Vagina (tissue), 2 donors: ENCODE results near the gene RUNX3. TPM values are rescaled to one million over a fixed set of nuclear protein-coding genes. Genes with fewer than 3 reads are reported as not detected.
A peak's percentile ranks its signal among the peaks of the same experiment; 100 is the strongest.

Experiments used
- DNase-seq, 2 donors: peaks; one replicate each; pipeline ENCODE4 v3.0.0-alpha.2; 2017; ENCODE audit errors: extremely low spot score in 2 of 2
- H3K27ac ChIP-seq: fragments of 200-600 bp; sonication (generic); one replicate; pipeline ENCODE4 v1.5.1; 2019
- H3K27me3 ChIP-seq: fragments of 200-600 bp; sonication (generic); one replicate; pipeline ENCODE4 v1.5.1; 2019
- H3K36me3 ChIP-seq, 2 donors: fragments of 200-600 bp; sonication (generic); one replicate each; pipeline ENCODE4 v1.5.1; 2017 to 2019
- H3K4me1 ChIP-seq: fragments of 200-600 bp; sonication (generic); one replicate; pipeline ENCODE4 v1.5.1; 2019
- H3K4me3 ChIP-seq, 2 donors: fragments of 200-600 bp; sonication (generic); 1 replicate in 1 of 2; 2 replicates in 1 of 2; pipeline ENCODE4 v1.5.1; 2016 to 2019
- H3K9me3 ChIP-seq: fragments of 200-600 bp; sonication (generic); one replicate; pipeline ENCODE4 v1.5.1; 2019
- POLR2A ChIP-seq, 2 donors: fragments of 450-650 bp; IDR thresholded peaks; one replicate each; pipeline ENCODE4 v1.6.1; 2017; ENCODE audit warnings: antibody characterized with exemption in 2 of 2, mild to moderate bottlenecking in 2 of 2, moderate library complexity in 2 of 2
- POLR2AphosphoS5 ChIP-seq, 2 donors: sonication (generic); formaldehyde crosslinking; IDR thresholded peaks; one replicate each; pipeline ENCODE4 v1.9.0; 2017; ENCODE audit warnings: antibody characterized with exemption in 2 of 2, mild to moderate bottlenecking in 2 of 2, low read depth in 1 of 2; ENCODE audit not compliant: insufficient read depth in 1 of 2
- intact Hi-C: fragments of 100-400 bp; cut with DNase I; formaldehyde crosslinking; loops from one replicate; pipeline ENCODE4 v1.15.1; 2023
- total RNA-seq: library from RNA; depleted of rRNA; stranded (reverse); fragments of >200 nt; gene quantifications from one replicate; pipeline ENCODE4 v1.2.3, GENCODE V29; 2016
- TF ChIP-seq, protein P1 (sequence below), 3 experiments: fragments of 450-650 bp in 2 of 3; fragments of 200-600 bp in 1 of 3; sonication (generic) in 1 of 3; IDR thresholded peaks; one replicate each; pipeline ENCODE4 v1.5.1; 2017 to 2019; ENCODE audit warnings: antibody characterized with exemption in 3 of 3, mild to moderate bottlenecking in 2 of 3, moderate library complexity in 2 of 3

The RUNX3 gene
- total RNA-seq, 1 donor from 2014 or later: 4.2 TPM

DNA sequence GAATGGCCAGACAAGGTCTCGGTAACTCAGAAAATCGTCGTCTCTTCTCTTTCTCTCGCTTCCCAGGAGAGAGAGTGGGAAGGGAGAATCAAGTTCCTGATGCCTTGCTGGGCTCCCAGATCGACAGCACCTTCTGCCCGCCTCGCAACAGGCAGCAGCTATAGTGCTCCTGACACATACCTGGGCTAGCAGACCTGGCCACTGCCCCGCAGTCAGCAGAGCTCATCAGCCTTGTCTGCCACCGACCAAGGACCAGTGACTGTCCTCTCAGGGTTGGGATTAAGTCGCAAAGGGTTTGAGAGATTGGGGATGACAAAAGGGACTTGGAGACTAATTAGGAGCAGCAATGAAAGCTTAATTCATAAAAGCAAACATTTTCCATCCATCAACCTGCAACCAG lies 4.1 kb downstream of the RUNX3 start:
- TF ChIP-seq, protein P1, sequence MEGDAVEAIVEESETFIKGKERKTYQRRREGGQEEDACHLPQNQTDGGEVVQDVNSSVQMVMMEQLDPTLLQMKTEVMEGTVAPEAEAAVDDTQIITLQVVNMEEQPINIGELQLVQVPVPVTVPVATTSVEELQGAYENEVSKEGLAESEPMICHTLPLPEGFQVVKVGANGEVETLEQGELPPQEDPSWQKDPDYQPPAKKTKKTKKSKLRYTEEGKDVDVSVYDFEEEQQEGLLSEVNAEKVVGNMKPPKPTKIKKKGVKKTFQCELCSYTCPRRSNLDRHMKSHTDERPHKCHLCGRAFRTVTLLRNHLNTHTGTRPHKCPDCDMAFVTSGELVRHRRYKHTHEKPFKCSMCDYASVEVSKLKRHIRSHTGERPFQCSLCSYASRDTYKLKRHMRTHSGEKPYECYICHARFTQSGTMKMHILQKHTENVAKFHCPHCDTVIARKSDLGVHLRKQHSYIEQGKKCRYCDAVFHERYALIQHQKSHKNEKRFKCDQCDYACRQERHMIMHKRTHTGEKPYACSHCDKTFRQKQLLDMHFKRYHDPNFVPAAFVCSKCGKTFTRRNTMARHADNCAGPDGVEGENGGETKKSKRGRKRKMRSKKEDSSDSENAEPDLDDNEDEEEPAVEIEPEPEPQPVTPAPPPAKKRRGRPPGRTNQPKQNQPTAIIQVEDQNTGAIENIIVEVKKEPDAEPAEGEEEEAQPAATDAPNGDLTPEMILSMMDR (IDR thresholded peaks at IDR 0.05): no peak
- TF ChIP-seq POLR2AphosphoS5 (IDR thresholded peaks at IDR 0.05; ENCODE audit: insufficient read depth in 1 of 2, low read depth in 1 of 2): no peak
- TF ChIP-seq POLR2A (IDR thresholded peaks at IDR 0.05): no peak
- Histone ChIP-seq H3K4me3 (no peak overlapping the region), H3K27me3 (peaks cover 22% of the 10 kb centered on the region), H3K36me3 (no peaks in the 10 kb centered on the region), H3K9me3 (no peaks in the 10 kb centered on the region), H3K27ac (peak overlapping the region; percentile 13), H3K4me1 (peaks cover 26% of the 10 kb centered on the region)
- no peak for DNase-seq
- intact Hi-C loops: no loop called here

GRCh38 chr1:24925082-24925779 lies 4.8 kb downstream of the RUNX3 start:
- Histone ChIP-seq H3K36me3 (no peaks in the 10 kb centered on the region), H3K27ac (no peak overlapping the region), H3K27me3 (peaks cover 20% of the 10 kb centered on the region), H3K9me3 (no peaks in the 10 kb centered on the region), H3K4me1 (peaks cover 22% of the 10 kb centered on the region), H3K4me3 (no peak overlapping the region)
- no peak for DNase-seq
- TF ChIP-seq, protein P1 (IDR thresholded peaks at IDR 0.05): no peak
- TF ChIP-seq POLR2AphosphoS5 (IDR thresholded peaks at IDR 0.05; ENCODE audit: insufficient read depth in 1 of 2, low read depth in 1 of 2): peak in 1 of 2 donors; percentile 34
- intact Hi-C loops: no loop called here

GRCh38 chr1:24923485-24924113 lies 6.5 kb downstream of the RUNX3 start:
- intact Hi-C loops: no loop called here
- H3K9me3 ChIP-seq: no peaks in the 10 kb centered on the region
- H3K36me3 ChIP-seq: no peaks in the 10 kb centered on the region
- TF ChIP-seq POLR2A (IDR thresholded peaks at IDR 0.05) (no peak), POLR2AphosphoS5 (IDR thresholded peaks at IDR 0.05; ENCODE audit: insufficient read depth in 1 of 2, low read depth in 1 of 2) (no peak)
- TF ChIP-seq, protein P1 (IDR thresholded peaks at IDR 0.05): no peak
- H3K27me3 ChIP-seq: peaks cover 11% of the 10 kb centered on the region
- no peak overlapping the region for H3K27ac ChIP-seq
- DNase-seq: no peak
- H3K4me1 ChIP-seq: peaks cover 22% of the 10 kb centered on the region
- H3K4me3 ChIP-seq: no peak overlapping the region

DNA sequence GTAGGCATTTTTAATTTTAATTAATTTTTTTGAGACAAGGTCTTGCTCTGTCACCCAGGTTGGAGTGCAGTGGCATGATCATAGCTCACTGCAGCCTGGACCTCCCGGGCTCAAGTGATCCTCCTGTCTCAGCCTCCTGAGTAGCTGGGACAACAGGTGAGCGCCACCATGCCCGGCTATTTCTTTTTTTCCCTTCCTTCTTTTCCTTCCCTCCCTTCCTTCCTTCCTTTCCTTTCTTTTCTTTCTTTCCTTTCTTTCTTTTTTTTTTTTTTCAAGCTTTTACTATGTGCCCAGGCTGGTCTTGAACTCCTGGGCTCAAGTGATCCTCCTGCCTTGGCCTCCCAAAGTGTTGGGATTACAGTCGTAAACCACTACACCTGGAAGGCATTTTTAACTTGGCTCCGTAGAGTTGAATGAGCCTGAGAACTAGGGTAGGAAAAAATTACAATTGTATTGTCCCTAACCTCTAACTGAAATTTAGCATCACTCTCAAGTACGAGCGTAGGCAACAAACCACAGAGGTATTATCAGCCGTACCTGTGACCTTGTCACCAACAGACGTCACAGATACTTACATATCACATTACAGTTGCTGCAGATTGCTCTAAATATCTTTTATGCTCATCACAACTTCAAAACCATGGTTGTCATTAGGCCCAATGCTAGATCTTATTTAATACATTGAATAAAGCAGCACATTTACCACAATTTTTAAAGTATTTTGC lies 8.0 kb downstream of the RUNX3 start:
- H3K27me3 ChIP-seq: peaks cover 6% of the 10 kb centered on the region
- no peaks in the 10 kb centered on the region for H3K9me3 ChIP-seq
- intact Hi-C loops: no loop called here
- peaks cover 20% of the 10 kb centered on the region for H3K4me1 ChIP-seq
- H3K27ac ChIP-seq: no peak overlapping the region
- no peak for TF ChIP-seq POLR2A (IDR thresholded peaks at IDR 0.05)
- no peak overlapping the region for H3K4me3 ChIP-seq
- DNase-seq: no peak
- H3K36me3 ChIP-seq: no peaks in the 10 kb centered on the region

DNA sequence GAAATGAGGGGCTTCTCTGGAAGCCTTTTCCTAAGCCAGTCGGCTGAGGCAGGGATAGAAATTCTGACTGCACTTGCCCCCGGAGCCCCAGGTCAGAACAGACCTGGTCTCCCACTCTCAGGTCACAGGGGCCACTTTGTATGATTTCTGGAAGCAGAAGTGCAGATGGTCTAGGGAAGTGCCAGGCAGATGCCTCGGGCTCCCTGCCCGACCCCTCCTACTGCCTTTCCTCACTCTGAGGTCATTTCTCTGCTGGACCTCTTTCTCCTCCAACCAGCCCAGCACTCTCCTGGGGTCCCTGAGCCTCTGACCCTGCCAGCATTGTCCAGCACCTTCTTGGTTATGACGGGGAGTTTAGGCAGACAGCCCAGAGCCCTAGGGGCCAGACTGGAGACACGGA lies 8.7 kb downstream of the RUNX3 start:
- no peak for DNase-seq
- Histone ChIP-seq H3K27ac (no peak overlapping the region), H3K36me3 (no peaks in the 10 kb centered on the region), H3K9me3 (no peaks in the 10 kb centered on the region), H3K27me3 (peaks cover 6% of the 10 kb centered on the region), H3K4me1 (peaks cover 18% of the 10 kb centered on the region), H3K4me3 (no peak overlapping the region)
- TF ChIP-seq, protein P1 (IDR thresholded peaks at IDR 0.05): no peak
- no peak for TF ChIP-seq POLR2A (IDR thresholded peaks at IDR 0.05)
- TF ChIP-seq POLR2AphosphoS5 (IDR thresholded peaks at IDR 0.05; ENCODE audit: insufficient read depth in 1 of 2, low read depth in 1 of 2): no peak
- intact Hi-C loops: no loop called here
